NT2/D1 (cell line): Measurements from ENCODE around the gene TMEM200B.

Source experiments
- YY1 ChIP-seq: IDR thresholded peaks from 2 replicates; pipeline ENCODE4 v1.6.1; 2011; ENCODE audit not compliant: insufficient read length, insufficient read depth
- ZNF274 ChIP-seq: IDR thresholded peaks from 2 replicates; pipeline ENCODE4 v1.6.1; 2011; ENCODE audit warnings: mild to moderate bottlenecking, low read depth, low read length

GRCh38 chr1:29099286-29099685, 24.4 kb downstream of the TMEM200B start:
- no peak for TF ChIP-seq YY1
- TF ChIP-seq ZNF274 = no peak
